Measurements from ENCODE around the gene SLC37A3.
A peak's percentile ranks its signal among the peaks of the same experiment; 100 is the strongest.

The SLC37A3 gene

DNA sequence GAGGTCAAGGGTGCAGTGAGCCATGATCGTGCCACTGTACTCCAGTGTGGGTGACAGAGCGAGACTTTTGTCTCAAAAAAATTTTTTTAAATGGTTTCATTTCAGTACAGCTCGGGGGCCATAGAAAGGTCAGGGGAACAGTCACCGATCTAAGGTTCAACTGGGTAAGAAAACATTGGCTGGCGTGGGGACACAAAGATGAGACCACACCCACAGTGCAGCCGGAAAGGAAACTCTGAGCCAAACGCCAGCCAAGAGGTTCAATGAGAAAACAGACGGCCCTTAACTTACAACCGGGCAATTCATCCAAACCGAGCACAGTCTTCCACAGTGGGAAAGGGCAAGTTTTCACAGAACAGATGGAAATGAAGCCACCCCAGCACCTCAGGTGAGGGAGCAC lies 65.1 kb downstream of the SLC37A3 start:
- TF ChIP-seq, protein P1, sequence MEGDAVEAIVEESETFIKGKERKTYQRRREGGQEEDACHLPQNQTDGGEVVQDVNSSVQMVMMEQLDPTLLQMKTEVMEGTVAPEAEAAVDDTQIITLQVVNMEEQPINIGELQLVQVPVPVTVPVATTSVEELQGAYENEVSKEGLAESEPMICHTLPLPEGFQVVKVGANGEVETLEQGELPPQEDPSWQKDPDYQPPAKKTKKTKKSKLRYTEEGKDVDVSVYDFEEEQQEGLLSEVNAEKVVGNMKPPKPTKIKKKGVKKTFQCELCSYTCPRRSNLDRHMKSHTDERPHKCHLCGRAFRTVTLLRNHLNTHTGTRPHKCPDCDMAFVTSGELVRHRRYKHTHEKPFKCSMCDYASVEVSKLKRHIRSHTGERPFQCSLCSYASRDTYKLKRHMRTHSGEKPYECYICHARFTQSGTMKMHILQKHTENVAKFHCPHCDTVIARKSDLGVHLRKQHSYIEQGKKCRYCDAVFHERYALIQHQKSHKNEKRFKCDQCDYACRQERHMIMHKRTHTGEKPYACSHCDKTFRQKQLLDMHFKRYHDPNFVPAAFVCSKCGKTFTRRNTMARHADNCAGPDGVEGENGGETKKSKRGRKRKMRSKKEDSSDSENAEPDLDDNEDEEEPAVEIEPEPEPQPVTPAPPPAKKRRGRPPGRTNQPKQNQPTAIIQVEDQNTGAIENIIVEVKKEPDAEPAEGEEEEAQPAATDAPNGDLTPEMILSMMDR (IDR thresholded peaks at IDR 0.05; ENCODE audit: insufficient read depth, missing control alignments) = no peak
- FAIRE-seq = no peak
- DNase-seq (ENCODE audit: insufficient read length, low spot score) = no peak

DNA sequence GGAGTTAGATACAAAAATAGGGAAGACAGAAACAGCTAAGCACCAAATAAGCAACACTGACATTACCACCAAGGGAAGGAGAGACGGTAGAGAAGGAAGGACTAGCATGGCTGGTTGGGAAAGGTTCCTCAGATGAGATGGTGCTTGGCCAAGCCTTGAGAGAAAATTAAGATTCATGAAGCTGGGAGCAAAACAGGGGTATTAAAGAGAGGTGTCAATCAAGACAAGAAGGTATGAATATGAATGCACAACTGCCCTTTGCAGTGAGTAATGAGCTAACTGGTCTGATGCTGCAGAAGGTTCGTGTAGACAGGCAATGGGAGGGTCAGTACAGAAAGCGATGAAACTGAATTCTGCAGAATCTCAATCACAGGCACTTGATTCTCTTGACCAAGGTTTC lies 67.7 kb downstream of the SLC37A3 start:
- DNase-seq (ENCODE audit: insufficient read length, low spot score) (no peak), FAIRE-seq (no peak)
- TF ChIP-seq, protein P1 (IDR thresholded peaks at IDR 0.05; ENCODE audit: insufficient read depth, missing control alignments) = no peak

DNA sequence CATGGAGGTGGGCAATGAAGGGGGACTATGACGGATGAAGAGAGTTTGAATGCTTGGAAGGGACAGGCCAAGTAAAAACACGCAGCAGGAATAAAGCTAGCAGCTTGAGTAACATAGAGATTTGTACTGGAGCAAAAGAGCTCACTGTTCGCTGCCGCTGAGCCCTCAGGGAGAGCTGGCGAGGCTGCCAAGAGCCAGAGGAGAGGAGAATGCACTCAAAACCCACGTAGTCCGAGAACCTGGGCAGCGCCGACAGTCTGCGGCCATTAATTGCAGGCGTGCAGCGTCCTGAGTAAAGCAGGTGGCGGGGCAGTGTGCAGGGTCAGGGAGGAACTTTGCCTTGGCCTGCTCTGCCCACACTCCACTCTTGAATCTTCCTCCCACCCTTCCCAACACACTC lies 68.2 kb downstream of the SLC37A3 start:
- TF ChIP-seq, protein P1 (IDR thresholded peaks at IDR 0.05; ENCODE audit: insufficient read depth, missing control alignments) = no peak
- FAIRE-seq = no peak
- no peak for DNase-seq (ENCODE audit: insufficient read length, low spot score)

DNA sequence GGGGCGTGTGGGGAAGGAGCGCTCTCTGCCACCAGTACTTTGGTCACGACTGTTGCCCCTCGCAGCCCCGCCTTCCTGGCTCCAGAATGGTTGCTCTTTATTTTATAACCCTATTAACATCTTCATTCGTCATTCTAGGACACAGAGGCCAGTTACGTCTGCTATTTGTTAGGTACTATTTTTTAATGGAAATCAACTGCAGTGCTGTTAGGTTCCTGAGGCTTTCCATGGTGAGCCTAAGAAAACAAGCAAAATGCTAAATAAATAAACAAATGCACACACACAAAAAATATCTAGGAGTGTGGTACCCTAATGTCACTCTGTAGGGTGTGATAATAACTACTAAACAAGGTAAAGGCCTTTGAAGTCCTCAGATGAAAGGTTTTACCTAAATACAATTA lies 71.1 kb downstream of the SLC37A3 start:
- no peak for DNase-seq (ENCODE audit: insufficient read length, low spot score)
- TF ChIP-seq, protein P1 (IDR thresholded peaks at IDR 0.05; ENCODE audit: insufficient read depth, missing control alignments) = no peak
- FAIRE-seq = no peak

DNA sequence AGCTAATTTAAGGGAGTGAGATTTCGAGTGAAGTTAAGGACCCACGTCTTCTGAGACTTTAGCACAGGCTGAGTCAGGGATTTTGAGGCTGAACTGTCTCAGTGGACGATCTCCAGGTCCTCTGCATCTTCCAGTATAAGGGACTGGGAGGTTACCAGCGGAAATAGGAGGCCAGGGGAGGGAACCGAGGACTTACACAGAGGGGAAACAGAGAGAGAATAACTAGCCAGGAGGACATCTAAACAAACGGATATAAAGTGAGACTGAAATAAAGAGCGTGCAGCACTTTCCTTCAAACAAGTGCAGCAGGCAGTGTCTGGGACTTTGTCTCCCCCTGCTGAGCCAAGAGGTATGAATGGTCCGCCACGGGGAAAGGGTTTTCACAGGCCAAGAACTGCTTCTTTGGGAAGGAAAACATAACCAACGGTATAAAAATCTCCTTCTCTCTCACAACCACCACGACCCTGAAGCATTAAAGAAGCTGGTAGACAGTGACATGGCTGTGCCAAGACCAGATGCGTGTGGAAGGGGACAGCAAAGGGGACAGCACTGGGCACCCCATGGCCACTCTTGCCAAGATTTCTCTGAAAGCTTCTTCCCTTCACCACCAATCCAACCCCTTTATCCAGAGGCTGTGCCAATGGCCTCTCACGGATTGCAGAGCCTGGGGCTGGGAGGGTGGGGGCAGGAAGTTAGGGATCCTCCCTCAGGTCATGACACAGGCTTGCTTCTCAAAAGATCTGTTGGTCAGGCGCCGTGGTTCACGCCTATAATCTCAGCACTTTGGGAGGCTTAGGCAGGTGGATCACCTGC lies 72.0 kb downstream of the SLC37A3 start:
- FAIRE-seq (no peak), DNase-seq (ENCODE audit: insufficient read length, low spot score) (no peak)
- TF ChIP-seq, protein P1 (IDR thresholded peaks at IDR 0.05; ENCODE audit: insufficient read depth, missing control alignments) = peak; percentile 46

DNA sequence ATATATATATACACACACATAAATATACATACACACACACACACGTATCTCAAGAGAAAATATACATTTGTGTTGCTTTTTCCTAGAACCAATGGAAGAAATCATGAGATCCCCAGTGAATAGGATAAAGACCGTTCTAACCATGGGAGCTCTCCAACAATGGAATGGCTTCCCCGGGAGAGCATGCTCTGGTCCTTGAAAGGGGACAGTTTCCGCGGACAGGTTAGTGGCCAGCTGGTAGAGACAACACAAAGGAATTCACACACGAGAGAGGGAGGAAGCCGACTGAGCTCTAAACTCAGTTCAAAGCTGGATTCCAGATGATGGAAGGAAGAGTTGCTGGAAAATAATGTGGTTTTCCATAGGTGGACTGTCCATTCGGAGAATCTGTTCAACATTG lies 72.7 kb downstream of the SLC37A3 start:
- FAIRE-seq (no peak), DNase-seq (ENCODE audit: insufficient read length, low spot score) (no peak)
- TF ChIP-seq, protein P1 (IDR thresholded peaks at IDR 0.05; ENCODE audit: insufficient read depth, missing control alignments) = no peak

DNA sequence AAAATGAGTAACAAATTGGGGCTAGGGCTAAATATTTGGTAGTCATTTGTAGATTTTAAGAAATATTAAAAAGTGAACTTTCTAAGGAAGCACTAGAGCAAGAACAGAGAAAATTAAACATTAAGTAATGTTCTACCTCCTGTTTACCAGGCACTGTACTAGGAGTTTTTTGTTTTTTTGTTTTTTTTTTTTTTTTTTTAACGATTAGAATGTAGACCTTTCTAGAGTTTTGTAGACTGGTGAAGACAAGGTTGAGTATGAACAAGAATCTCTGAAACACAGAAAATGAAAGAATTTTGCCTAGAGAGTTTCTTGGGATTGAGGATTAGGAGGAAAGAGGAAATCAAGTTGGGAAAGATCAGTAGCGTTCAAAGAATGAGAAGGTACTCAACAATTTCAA lies 73.6 kb downstream of the SLC37A3 start:
- TF ChIP-seq, protein P1 (IDR thresholded peaks at IDR 0.05; ENCODE audit: insufficient read depth, missing control alignments) = no peak
- no peak for FAIRE-seq
- no peak for DNase-seq (ENCODE audit: insufficient read length, low spot score)

All from D721Med (cell line).